GM13976 (cell line): ENCODE measurements around the gene HIVEP3.

Experiments
- DNase-seq: peaks from one replicate; pipeline ENCODE4 v3.0.0; 2012; ENCODE audit warnings: low spot score
- in situ Hi-C: fragments of 300-500 bp; cut with MboI; formaldehyde crosslinking; loops from one replicate; pipeline ENCODE4 v1.12.0; 2022; ENCODE audit warnings: low sequenced_read_pairs, mixed read lengths, inconsistent platforms; ENCODE audit not compliant: unreplicated experiment
- TF ChIP-seq, protein P1 (sequence below): IDR thresholded peaks from 2 replicates; pipeline ENCODE4 v1.5.1; 2012; ENCODE audit warnings: borderline replicate concordance, mild to moderate bottlenecking; ENCODE audit not compliant: insufficient read depth; ENCODE audit errors: extremely low read depth, missing control alignments, control extremely low read depth

HIVEP3 gene

DNA sequence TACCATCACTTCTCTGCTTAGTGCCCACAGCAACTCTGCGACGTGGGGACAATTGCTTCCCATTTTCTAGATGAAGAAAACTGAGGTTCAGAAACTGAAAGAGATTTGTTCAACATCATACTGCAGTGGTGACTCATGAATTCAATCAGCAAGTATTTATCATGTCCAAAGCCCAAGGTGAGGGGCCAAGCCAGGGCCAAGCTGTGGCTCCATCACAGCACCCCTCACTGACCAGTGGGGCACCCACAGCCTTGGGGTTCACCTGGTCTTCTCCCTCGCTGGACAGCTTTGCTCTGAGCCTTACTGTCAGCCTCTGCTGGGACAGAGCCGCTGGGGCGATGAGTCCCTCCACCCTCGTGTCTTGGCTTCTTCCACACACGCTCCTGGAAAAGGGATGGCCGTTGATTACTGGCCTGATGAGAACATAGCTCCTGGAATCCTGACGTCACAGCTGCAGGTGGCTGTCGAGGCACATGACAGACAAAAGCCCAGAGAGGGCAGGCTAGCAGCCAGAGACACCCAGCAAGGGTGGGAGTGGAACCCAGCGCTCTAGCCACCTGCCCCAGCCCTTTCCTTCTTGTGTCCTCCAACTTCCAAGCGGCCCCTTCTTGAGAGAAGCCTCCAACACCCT lies 440.5 kb downstream of the HIVEP3 start:
- TF ChIP-seq, protein P1, sequence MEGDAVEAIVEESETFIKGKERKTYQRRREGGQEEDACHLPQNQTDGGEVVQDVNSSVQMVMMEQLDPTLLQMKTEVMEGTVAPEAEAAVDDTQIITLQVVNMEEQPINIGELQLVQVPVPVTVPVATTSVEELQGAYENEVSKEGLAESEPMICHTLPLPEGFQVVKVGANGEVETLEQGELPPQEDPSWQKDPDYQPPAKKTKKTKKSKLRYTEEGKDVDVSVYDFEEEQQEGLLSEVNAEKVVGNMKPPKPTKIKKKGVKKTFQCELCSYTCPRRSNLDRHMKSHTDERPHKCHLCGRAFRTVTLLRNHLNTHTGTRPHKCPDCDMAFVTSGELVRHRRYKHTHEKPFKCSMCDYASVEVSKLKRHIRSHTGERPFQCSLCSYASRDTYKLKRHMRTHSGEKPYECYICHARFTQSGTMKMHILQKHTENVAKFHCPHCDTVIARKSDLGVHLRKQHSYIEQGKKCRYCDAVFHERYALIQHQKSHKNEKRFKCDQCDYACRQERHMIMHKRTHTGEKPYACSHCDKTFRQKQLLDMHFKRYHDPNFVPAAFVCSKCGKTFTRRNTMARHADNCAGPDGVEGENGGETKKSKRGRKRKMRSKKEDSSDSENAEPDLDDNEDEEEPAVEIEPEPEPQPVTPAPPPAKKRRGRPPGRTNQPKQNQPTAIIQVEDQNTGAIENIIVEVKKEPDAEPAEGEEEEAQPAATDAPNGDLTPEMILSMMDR: no peak
- DNase-seq: no peak
- in situ Hi-C loops: no loop called here

DNA sequence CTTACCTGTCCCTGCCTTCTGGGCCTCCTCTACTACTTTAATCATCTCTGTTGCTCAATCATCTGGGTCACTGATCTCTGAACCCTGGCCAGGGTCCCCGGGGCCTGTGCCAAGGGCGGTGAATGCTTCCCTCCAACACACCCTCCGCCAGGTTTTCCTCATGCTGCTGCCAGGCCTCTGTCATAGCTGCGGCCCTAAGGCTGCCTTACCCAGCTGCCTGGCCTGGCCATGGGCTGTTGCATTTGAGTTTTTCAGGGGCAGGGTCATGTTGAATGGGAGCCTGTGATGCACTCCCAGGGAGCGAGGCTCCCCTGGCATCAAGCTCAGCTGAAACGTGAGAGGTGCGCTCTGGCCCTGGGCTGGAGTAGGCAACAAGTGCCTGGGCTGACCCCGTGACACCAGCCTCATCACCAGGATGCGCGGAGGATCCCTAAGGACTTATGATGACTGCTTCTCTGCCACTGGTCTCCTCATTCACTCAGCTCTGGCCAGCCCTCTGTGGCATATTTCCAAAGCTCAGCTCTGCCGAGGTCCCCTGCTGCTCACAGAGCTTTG lies 441.8 kb downstream of the HIVEP3 start:
- TF ChIP-seq, protein P1: no peak
- DNase-seq: no peak
- in situ Hi-C loops: no loop called here

DNA sequence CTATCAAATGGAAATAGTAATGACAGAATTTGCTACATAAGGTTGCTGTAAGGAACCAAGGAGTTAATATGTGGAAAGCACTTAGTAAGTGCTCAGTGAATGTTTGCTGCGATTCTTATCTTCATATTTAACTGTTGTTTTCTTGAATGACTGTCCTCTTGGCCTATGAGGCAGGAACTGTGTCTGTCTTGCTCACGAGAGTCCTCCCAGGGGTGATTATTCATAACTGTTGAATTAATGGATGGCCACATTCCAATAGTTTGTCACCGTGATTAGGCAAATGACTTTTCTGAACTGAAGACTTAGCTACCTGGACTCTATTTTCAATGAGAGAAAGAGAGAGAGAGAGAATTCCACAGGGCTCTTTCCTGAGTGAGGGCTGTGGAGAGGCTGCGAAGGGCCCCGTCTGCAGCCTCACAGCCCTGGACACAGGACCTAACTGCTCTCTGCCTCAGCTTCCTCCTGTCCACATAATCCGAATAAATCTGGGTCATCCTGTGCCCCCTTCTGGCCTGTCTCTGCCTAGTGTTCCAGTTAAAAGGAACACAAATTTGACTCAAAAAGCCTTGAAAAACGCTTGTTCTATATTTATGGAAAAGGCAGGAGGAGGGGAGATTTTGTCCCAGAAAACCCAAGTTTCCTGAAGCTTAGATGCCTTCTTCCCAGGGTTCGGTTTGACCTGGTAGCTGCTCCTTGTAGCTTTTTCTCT lies 442.7 kb downstream of the HIVEP3 start:
- TF ChIP-seq, protein P1: no peak
- in situ Hi-C loops: no loop called here

DNA sequence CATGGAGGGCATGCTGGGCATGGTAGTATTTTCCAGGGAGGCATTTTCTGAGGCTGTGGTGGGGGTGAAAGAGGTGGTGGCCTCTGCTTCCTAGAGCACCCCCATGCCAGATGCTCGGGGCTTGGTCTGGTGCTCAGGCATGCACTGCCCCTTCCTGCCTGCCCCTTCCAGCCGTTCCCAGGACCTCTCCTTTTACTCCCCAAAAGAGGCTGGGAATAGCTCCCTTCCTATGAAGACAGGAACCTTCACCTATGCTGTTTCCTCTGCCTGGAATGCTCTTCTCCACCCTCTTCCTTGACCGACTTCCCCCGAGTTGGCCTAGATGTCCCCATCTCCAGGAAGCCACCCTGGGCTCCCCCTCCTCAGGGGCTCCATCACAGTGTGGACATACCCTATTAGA lies 443.4 kb downstream of the HIVEP3 start:
- TF ChIP-seq, protein P1: no peak
- no peak for DNase-seq
- in situ Hi-C loops: no loop called here

More for the DNA sequence above, 442.7 kb downstream of the HIVEP3 start:
- DNase-seq: no peak

GRCh38 chr1:41474490-41475271 lies 444.0 kb downstream of the HIVEP3 start:
- DNase-seq: no peak
- in situ Hi-C loops: no loop called here
- TF ChIP-seq, protein P1: no peak

GRCh38 chr1:41473738-41474362 lies 444.9 kb downstream of the HIVEP3 start:
- TF ChIP-seq, protein P1: no peak
- DNase-seq: no peak
- in situ Hi-C loops: no loop called here
